Lower leg skin (tissue), 4 donors: Measurements from ENCODE around the gene IQUB. TPM values are rescaled to one million over a fixed set of nuclear protein-coding genes. Genes with fewer than 3 reads are reported as not detected.
"Not testable (repeated sequence)": the region's sequence is repeated elsewhere in the genome, so short reads cannot be mapped to it uniquely, and the experiment has no call there.

Experiments used
- DNase-seq, 2 donors: peaks; one replicate each; pipeline ENCODE4 v3.0.0-alpha.2; 2019; ENCODE audit warnings: low spot score in 2 of 2
- H3K4me3 ChIP-seq: fragments of 200-600 bp; sonication (generic); 2 replicates; pipeline ENCODE4 v1.5.1; 2017; ENCODE audit warnings: mild to moderate bottlenecking, low read depth; ENCODE audit not compliant: poor library complexity, severe bottlenecking
- CTCF ChIP-seq, 3 donors: fragments of 450-650 bp; IDR thresholded peaks; one replicate each; pipeline ENCODE4 v1.5.1; 2016; ENCODE audit warnings: antibody characterized with exemption in 3 of 3, mild to moderate bottlenecking in 3 of 3, moderate library complexity in 2 of 3
- POLR2A ChIP-seq, 2 donors: fragments of 450-650 bp; IDR thresholded peaks; one replicate each; pipeline ENCODE4 v1.6.1; 2016 to 2017; ENCODE audit warnings: antibody characterized with exemption in 2 of 2, mild to moderate bottlenecking in 1 of 2, moderate library complexity in 1 of 2
- WGBS, 2 donors: methylation state at CpG; one replicate each; pipeline ENCODE4 v1.1.5; 2018; 5-methylcytosine and 5-hydroxymethylcytosine counted together
- intact Hi-C: fragments of 100-400 bp; cut with DNase I; formaldehyde crosslinking; loops from one replicate; pipeline ENCODE4 v1.15.0; 2023; ENCODE audit warnings: low total_unique reads
- total RNA-seq, 4 donors: library from RNA; depleted of rRNA; stranded (reverse); fragments of >200 nt; gene quantifications; one replicate each; pipeline ENCODE4 v1.1.0, GENCODE V29; 2016

The IQUB gene
- total RNA-seq, 4 donors from 2014 or later = 0.22 to 0.55 TPM; not detected in 2

- H3K4me3 ChIP-seq, intact Hi-C loops, DNase-seq: not testable (repeated sequence)
- 94 to 96% methylated on average over 13 of the region's 13 CpGs for WGBS, 2 donors
These were observed 4.3 kb downstream of the IQUB start for GRCh38 chr7:123530035-123530591.

- H3K4me3 ChIP-seq = no peak overlapping the region
- intact Hi-C loops = no loop called here
- 87 to 96% methylated on average over 5 of the region's 5 CpGs for WGBS, 2 donors
- no peak for DNase-seq
- no peak for TF ChIP-seq CTCF (IDR thresholded peaks at IDR 0.05)
- no peak for TF ChIP-seq POLR2A (IDR thresholded peaks at IDR 0.05)
These were observed 6.1 kb downstream of the IQUB start for GRCh38 chr7:123528265-123528664.

- 84 to 92% methylated on average over 22 of the region's 24 CpGs for WGBS, 2 donors
- intact Hi-C loops, DNase-seq, H3K4me3 ChIP-seq: not testable (repeated sequence)
These were observed 6.6 kb downstream of the IQUB start for GRCh38 chr7:123527712-123528225.

GRCh38 chr7:123526533-123526932 is 7.9 kb downstream of the IQUB start:
- intact Hi-C loops, H3K4me3 ChIP-seq, DNase-seq: not testable (repeated sequence)
- 98 to 99% methylated on average over 6 of the region's 7 CpGs for WGBS, 2 donors

DNA sequence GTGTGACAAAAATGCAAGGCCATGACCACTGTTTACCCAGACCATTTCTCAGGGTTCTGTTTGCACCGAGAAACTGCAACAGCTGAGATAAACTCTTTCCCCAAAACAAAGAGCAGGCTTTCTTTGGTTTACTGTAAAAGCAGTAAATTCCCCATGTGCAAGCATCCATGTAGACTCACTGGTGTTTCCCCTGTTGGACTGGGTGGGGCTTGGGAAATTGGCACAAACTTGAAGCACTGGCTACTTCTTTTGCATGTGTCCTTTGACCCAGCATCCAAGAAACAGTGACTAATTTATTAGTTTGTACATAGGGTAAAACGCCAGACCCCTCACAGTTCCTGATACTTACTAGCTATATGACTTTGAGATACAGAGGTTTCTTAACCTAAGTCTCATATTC is 12.3 kb downstream of the IQUB start:
- no peak for DNase-seq
- TF ChIP-seq CTCF (IDR thresholded peaks at IDR 0.05) (no peak), POLR2A (IDR thresholded peaks at IDR 0.05) (no peak)
- H3K4me3 ChIP-seq = no peak overlapping the region
- 50 to 54% methylated on average over 2 of the region's 2 CpGs for WGBS, 2 donors
- intact Hi-C loops = no loop called here

GRCh38 chr7:123505221-123505620 is 29.2 kb downstream of the IQUB start:
- intact Hi-C loops = loop anchor here (10.0 kb wide), 1 partner anchor 80 kb away; no protein-coding TSS in a partner anchor
- TF ChIP-seq POLR2A (IDR thresholded peaks at IDR 0.05) = no peak
- TF ChIP-seq CTCF (IDR thresholded peaks at IDR 0.05) = no peak

GRCh38 chr7:123502201-123502600 is 32.2 kb downstream of the IQUB start:
- no peak overlapping the region for H3K4me3 ChIP-seq
- intact Hi-C loops = loop anchor here (10.0 kb wide), 1 partner anchor 83 kb away; no protein-coding TSS in a partner anchor
- DNase-seq = no peak
- TF ChIP-seq CTCF (IDR thresholded peaks at IDR 0.05) (no peak), POLR2A (IDR thresholded peaks at IDR 0.05) (no peak)
- 68 to 70% methylated on average over 5 of the region's 5 CpGs for whole genome bisulfite sequencing, 2 donors

More at GRCh38 chr7:123505221-123505620, 29.2 kb downstream of the IQUB start:
- WGBS, 2 donors = 69 to 100% methylated on average over 2 of the region's 2 CpGs
- no peak for DNase-seq
- no peak overlapping the region for H3K4me3 ChIP-seq
